ENCODE data around the gene GNA14.
"Not testable (repeated sequence)": the region's sequence is repeated elsewhere in the genome, so short reads cannot be mapped to it uniquely, and the experiment has no call there.

GNA14 gene

DNA sequence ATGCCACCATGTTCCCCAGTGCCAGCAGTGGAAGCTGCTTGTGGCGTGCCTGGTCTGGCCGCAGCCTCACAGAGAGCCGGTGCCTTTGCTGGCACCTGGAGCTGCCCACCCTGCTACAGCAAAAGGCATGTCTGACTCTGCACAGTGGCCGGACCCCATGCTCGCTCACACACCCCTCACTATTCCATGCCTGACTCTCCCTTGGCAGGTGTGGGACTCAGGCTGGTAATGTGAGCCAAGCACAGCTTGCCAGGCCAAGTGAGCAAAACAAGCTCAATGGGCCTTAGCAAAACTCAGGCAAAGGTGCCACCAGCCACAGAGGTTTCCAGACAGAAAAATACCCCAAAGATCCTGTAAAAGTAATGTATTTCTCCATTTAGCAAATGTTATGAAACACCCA, 15.5 kb downstream of the GNA14 start:
- H3K27ac ChIP-seq = no peak overlapping the region
- TF ChIP-seq, protein P1, sequence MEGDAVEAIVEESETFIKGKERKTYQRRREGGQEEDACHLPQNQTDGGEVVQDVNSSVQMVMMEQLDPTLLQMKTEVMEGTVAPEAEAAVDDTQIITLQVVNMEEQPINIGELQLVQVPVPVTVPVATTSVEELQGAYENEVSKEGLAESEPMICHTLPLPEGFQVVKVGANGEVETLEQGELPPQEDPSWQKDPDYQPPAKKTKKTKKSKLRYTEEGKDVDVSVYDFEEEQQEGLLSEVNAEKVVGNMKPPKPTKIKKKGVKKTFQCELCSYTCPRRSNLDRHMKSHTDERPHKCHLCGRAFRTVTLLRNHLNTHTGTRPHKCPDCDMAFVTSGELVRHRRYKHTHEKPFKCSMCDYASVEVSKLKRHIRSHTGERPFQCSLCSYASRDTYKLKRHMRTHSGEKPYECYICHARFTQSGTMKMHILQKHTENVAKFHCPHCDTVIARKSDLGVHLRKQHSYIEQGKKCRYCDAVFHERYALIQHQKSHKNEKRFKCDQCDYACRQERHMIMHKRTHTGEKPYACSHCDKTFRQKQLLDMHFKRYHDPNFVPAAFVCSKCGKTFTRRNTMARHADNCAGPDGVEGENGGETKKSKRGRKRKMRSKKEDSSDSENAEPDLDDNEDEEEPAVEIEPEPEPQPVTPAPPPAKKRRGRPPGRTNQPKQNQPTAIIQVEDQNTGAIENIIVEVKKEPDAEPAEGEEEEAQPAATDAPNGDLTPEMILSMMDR (IDR thresholded peaks at IDR 0.05) = no peak

GRCh38 chr9:77628864-77629263, 19.3 kb downstream of the GNA14 start:
- H3K27ac ChIP-seq = not testable (repeated sequence)

DNA sequence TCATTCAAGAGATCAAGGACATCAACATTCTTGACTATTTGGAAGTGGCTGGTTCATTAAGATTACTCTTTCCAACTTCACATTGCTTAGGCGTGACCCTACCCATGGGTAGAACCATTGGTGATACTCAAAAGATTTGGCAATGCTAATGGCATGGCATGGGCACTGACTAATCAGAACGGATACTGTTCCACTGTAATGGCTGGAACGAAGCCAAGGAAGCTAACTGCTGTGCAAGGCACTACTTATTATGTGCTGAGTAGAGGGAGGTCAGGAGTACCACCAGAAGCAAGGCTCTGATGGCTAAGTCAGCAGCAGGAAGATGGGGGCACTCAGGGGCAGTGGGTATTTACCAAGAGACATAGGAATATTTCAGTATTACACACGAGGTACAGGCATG, 31.9 kb downstream of the GNA14 start:
- H3K27ac ChIP-seq = no peak overlapping the region
- TF ChIP-seq, protein P1 (IDR thresholded peaks at IDR 0.05) = no peak
- no peak for TF ChIP-seq ZFX (IDR thresholded peaks at IDR 0.05; ENCODE audit: borderline replicate concordance)

DNA sequence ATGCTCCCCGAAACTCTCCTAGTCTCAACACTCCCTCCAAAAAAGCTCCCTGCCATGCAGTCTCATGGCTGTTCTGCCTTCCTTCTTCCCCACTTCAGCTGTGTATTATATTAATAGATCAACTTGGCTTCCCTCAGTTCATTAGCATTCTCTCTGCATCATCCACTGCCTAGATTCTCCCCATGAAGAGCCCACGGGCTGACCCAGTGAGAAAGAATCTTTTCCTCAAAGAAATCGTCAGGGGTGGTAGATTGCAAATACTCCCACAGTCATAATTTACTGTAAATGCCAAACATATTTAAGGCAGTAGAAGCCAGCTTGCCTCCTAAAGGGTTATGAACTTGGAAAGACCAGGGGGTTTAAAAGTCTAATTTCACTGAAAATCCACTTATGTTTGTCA, 33.5 kb downstream of the GNA14 start:
- no peak overlapping the region for H3K27ac ChIP-seq
- TF ChIP-seq, protein P1 (IDR thresholded peaks at IDR 0.05) = no peak
- TF ChIP-seq ZFX (IDR thresholded peaks at IDR 0.05; ENCODE audit: borderline replicate concordance) = no peak

- TF ChIP-seq ZFX (IDR thresholded peaks at IDR 0.05; ENCODE audit: borderline replicate concordance) = no peak
- TF ChIP-seq, protein P1 (IDR thresholded peaks at IDR 0.05) = no peak
- no peak overlapping the region for H3K27ac ChIP-seq
Observed at GRCh38 chr9:77606526-77606925, 41.6 kb downstream of the GNA14 start.

GRCh38 chr9:77605449-77606220, 42.5 kb downstream of the GNA14 start:
- no peak overlapping the region for H3K27ac ChIP-seq
- TF ChIP-seq, protein P1 (IDR thresholded peaks at IDR 0.05) = no peak
- no peak for TF ChIP-seq ZFX (IDR thresholded peaks at IDR 0.05; ENCODE audit: borderline replicate concordance)

DNA sequence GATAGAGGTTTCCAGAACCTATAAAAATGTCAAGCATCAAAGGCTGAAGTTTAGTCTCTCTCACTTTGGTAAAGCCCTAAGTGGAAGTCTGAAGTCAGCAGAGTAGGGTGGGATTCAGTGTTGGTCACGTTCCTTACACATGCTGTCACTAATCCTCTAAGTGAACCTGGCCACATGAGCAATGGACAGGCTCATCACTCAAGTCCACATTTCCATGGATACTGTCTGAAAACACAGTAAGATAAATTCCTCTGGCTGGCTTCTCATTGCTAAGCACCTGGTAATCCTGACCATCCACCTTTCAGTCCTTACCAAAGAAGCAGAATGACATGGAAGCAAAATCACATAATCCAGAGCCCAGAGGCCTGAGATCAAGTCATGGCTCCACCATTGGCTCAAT, 43.8 kb downstream of the GNA14 start:
- no peak for TF ChIP-seq ZFX (IDR thresholded peaks at IDR 0.05; ENCODE audit: borderline replicate concordance)
- no peak overlapping the region for H3K27ac ChIP-seq

- H3K27ac ChIP-seq = no peak overlapping the region
- TF ChIP-seq, protein P1 (IDR thresholded peaks at IDR 0.05) = no peak
- no peak for TF ChIP-seq ZFX (IDR thresholded peaks at IDR 0.05; ENCODE audit: borderline replicate concordance)
Observed at GRCh38 chr9:77602852-77603251, 45.3 kb downstream of the GNA14 start.
